HG02973 (cell line): ENCODE data around the gene ETV6.
A peak's percentile ranks its signal among the peaks of the same experiment; 100 is the strongest.
"Not testable (repeated sequence)": the region's sequence is repeated elsewhere in the genome, so short reads cannot be mapped to it uniquely, and the experiment has no call there.

ENCODE experiments used
- ATAC-seq: cut with Tn5 transposase; IDR thresholded peaks from one replicate; pipeline ENCODE4 v1.9.1; 2021; ENCODE audit warnings: moderate library complexity; ENCODE audit not compliant: unreplicated experiment

ETV6 gene

DNA sequence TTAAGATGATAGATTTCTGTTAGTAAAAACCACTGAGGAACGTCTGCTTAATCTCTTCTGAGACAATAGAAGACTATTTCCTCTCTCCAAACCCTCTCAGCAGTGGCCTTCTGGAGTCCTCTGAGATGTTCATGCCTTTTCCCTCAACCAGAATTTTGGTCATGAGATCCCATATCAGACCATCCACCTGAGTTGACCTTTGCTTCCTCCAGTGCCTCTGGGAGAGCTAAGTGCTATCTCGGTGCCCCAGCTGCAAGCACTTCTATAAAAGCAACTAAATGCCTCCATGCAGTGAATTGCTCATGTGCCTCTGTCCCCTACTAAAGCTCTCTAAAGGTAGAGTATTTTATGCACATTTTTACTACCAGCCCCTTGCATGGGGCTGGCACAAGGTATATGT lies 248.4 kb downstream of the ETV6 start:
- ATAC-seq, result no peak

DNA sequence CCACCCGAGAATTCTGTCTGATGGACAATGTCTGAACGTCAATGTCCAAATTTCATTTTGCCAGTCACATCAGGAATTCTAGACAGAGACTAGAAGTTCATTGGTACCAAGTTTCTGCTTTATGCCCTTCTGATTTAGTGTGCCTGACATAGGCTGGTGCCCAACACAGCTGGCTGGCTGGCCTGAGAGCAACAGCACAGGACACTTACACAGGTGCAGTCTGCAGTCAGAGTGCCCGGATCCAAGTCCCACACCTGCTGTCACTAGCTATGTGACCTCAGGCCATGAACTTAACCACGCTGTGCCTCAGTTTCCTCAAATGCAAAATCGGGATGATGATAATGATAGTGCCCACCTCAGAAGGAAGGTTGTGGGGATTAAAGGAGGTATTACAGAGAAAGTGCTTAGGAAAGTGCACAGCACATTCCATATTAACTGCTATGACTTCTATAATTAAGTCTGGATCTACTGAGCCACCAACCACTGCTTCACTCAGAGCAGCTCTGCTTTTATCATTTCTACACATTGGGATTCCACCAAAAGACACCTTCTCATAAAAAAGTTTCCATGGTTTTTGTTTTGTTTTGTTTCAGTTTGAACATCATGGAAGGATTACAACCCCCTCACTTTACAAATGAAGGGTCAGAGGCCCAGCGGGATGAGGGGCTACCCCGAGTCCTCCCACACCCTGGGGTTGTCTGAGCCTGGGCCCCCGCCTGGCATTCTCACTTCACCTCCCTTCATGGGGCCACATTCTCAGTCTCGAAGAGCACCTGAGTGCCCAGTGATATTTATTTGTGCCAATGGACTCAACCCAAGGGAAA lies 252.4 kb downstream of the ETV6 start:
- ATAC-seq, result peak; percentile 49

DNA sequence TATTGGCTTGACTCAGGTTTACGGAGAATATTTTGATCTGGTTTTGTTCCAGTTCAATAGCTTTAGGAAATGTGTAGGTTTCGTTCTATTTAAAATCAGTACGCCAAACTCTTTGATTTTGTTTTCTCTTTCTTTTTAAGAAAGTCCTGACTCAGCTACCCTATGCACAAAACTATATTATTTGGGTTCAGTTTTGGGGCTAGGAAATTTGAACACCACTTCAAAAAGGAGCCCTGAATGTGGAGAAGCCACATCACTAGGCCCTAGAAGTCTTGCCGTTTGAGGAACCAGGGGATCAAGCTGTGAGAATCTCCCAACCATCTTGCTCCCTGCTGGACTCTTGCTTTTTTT lies 253.0 kb downstream of the ETV6 start:
- ATAC-seq, result peak; percentile 34

DNA sequence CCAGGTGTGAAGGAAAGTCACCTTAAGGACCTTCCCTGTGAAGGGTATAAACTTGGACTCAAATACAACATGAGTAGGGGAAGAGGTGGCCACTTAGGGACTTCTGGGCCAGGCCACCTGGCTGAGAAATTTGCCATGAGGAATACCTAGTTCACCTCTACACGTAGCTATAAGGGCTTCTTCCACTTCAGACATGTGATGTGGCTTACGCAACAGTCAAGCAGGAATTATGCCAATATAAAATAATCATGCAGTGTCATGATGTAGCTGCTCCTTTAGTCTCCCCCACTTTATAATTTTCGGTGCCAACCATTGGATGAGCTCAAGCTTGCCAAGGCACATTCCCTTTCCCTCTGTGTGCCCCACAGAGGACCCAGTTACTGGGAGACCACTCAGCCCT lies 254.7 kb downstream of the ETV6 start:
- no peak for ATAC-seq

DNA sequence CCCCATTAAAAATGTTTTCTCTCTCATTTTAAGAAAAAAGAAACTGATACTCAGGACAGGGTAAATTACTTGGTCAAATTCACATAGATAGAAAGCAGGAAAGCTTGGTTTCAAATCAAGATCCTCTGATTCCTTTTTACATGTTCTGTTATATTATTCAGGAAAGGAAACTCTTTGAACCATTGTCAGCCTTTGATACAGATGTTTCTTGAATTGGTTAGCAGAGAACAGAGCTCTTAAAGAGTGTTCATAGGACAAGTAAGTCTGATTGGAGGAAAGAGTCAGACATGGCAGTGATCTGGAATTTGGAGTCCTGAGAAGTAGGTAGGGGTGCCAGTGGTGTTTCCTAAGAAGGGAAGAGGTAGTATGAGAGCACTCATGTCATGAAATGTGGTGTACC lies 256.1 kb downstream of the ETV6 start:
- ATAC-seq, result no peak

DNA sequence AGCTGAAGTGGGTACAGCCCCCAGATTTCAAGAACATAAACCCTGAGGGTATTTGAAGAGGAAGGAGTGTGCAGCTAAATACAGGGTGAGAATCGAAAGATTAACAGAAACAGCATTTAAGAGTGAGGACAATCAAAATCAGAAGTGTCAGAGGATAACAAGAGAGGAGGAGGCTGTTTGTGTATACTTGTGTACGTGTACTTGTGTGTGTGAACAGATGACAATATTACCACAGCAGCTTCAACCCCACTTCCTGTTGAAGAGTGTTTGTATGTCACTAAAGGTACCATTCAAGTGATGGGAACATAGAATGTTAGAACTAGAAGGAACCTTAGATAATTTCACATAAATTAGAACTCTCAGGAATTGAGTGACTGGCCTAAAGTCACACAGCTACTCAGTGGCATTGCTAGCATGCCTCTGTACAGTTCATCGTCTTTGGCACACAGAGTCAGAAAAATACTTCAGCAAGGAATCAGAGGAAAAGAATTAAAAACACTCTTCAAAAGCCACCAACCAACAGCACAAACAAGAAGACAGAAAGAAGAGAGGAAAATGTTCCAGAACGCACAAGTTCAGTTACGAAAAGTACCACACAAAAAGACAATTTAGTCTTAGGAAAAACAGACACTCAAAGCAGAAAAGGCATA lies 256.9 kb downstream of the ETV6 start:
- ATAC-seq, result no peak

DNA sequence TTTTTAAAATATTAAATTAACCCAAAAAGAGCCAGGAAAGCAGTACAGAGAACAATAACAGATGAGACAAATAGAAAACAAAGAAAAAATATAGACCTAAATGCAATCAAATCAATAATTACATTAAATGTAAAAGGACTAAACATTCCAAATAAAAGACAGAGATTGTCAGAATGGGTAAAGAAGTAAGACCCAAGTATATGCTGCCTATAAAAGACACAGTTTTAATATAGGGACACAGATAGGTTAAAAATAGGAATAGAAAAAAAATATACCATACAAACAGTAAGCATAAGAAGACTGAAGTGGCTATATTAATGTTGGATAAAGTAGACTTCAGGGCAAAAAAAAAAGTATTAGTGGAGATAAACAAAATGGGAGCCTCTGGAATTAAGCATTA lies 258.2 kb downstream of the ETV6 start:
- ATAC-seq, result no peak

DNA sequence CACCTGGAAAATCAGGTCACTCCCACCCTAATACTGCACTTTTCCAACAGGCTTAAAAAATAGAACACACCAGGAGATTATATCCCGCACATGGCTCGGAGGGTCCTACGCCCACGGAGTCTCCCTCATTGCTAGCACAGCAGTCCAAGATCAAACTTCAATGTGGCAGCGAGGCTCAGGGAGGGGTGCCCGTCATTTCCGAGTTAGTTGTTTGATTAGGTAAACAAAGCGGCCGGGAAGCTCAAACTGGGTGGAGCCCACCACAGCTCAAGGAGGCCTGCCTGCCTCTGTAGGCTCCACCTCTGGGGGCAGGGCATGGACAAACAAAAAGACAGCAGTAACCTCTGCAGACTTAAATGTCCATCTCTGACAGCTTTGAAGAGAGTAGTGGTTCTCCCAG lies 259.9 kb downstream of the ETV6 start:
- not testable (repeated sequence) for ATAC-seq

DNA sequence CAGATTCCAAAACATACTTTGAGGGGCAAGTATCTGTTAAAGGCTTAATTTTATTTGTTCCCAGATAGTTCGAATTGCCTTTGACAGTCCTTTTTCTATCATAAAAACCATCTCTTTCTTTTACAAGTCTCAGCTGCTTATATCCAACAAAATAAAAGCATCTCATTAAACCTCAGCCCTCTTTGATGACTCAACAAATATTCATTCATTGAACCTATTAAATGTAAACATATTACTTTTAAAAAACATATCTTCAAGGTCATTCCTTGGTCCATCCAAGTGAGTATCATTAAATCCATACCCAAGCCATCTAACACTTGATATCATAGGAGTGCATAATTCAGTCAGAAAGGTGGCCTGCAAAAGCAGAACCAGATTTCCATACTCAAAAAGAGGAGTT lies 266.6 kb downstream of the ETV6 start:
- ATAC-seq, result no peak

DNA sequence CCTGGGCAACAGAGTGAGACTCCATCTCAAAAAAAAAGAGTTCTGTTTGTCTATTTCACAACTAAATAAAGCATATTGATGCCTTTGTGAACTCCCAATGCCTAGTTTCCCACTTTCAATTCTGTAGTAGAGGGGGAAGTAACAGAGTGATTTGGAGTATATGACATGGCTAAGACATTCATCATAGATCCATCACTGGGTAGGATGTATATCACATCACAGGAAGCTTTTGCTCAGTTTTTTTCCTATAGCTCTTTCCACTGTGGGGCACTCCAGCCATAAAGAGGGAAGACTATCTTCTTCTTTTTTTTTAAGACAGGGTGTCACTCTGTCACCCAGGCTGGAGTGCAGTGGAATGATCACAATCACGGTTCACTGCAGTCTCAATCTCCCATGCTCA lies 267.3 kb downstream of the ETV6 start:
- ATAC-seq, result no peak

DNA sequence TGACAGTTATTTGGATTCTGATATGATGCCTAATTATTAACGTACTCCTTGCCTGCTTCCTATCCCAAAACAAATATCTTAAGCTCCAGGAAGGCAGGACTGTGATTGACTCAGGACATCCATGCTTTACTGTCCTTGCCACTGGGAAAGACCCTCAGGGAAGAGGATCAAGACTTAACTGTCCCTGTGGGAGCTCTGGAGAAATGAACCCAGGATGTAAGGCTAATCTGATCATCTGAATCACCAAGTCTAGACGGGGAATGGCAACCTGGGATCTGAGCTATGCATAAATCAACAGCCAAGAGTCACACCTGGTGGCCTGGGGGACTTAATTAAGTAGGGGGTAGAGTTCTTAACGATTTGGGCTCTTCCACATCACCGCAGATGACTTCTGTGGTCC lies 268.0 kb downstream of the ETV6 start:
- ATAC-seq, result no peak

DNA sequence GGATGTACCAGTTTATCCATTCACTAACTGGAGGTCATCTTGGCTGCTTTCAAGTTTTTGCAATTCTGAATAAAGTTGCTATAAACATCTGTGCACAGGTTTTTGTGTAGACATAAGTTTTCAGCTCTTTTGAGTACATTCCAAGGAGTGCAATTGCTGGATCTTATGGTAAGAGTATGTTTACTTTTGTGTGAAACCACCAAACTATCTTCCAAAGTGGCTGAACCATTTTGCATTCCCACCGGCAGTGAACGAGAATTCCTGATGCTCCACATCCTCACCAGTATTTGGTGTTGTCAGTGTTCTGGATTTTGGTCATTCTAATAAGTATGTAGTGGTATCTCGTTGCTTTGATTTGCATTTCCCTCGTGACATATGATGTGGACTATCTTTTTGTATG lies 270.8 kb downstream of the ETV6 start:
- ATAC-seq, result no peak

DNA sequence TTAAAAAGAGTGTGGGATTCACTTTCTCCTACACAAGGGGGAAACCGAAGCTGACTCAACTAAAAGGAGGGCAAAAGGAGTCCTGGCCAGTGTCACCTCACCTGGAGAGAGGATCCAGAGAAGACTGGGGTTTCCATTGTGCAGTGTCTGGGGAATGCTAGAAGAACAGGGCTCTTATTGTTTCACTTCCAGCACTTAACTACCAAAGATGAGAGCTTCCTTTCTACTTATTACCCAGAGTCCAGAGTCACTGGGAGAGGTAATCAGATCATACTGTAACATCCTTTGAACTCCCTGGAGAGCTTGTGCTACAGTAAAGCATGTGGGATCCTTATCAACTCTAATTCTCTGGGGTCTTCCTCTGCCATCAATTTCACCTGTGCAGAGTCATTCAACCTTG lies 272.9 kb downstream of the ETV6 start:
- ATAC-seq, result no peak

DNA sequence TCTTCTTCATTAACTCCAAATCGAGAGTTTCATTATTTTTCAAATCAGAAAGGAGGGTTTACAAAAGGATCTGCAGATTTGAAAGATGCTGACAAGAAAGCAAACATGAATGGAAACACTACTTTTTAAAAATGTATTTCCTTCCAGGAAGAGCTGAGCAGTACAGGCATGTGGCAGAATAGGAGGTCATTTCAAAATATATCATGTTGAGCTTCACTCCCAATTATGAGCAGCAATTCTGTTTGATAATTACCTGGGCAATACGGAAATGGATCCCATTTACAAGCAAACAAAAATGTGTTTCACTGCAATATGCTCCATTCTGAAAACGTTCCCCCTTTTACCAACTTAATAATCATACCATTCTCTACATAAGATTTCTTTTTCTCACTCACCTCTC lies 273.6 kb downstream of the ETV6 start:
- no peak for ATAC-seq

DNA sequence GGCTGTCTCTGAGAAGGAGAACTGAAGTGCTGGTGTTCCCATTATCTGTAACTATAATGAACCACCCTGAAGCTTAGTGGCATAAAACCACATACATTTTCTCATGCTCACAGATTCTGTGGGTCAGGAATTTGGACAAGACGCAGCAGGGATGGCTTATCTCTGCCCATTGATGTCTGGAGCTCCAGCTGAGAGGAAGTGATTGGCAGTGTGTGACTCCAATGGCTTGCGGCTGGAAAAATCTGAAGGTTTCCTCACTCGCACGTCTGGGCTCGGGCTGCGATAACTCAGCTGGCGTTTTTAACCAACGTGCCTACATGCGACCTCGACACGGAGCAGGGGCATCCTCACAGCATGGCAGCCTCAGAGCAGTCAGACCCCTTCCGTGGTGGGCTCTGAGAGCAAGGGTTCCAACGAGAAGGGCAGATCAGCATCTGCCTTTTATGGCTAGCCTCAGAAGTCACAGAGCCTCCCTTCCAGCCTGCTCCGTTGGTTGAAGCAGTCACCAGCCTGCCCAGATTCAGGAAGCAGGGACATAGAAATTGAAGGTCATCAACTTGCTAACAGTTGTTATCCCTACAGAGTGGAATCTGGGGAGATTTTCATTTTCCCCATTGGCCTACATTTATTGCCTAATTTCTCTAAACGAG lies 277.9 kb downstream of the ETV6 start:
- ATAC-seq, result no peak

DNA sequence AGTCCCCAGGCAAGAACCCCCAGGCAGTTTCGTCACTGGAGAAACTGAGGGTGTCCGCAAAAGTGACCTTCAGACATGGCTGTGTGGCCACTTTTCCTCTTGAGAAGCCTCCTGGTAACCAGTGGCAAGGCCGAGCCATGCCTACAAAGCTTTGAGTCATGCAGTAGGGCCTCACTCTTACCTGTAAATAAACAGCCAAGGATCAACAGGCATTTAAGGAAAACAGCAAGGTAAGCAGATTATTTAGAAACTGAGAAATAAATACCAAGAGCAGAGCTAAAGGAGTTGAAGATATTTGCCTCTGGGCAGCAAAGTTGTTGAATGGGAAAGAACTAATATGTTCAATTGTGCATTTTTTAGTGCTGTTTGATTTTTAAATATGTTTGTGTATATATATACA lies 280.2 kb downstream of the ETV6 start:
- ATAC-seq, result no peak

DNA sequence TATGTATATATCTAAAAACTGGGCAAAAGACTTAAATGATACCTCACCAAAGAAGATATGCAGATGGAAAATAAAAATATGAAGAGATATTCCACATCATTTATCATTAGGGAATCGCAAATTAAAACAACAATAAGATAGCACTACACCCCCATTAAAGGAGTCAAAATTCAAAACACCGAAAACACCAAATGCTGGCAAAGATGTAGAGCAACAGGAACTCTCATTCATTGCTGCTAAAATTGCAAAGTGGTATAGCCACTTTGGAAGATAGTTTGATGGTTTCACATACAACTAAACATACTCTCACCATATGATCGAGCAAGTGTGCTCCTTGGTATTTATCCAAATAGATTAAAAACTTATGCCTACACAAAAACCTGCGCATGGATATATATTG lies 289.7 kb downstream of the ETV6 start:
- ATAC-seq, result no peak

DNA sequence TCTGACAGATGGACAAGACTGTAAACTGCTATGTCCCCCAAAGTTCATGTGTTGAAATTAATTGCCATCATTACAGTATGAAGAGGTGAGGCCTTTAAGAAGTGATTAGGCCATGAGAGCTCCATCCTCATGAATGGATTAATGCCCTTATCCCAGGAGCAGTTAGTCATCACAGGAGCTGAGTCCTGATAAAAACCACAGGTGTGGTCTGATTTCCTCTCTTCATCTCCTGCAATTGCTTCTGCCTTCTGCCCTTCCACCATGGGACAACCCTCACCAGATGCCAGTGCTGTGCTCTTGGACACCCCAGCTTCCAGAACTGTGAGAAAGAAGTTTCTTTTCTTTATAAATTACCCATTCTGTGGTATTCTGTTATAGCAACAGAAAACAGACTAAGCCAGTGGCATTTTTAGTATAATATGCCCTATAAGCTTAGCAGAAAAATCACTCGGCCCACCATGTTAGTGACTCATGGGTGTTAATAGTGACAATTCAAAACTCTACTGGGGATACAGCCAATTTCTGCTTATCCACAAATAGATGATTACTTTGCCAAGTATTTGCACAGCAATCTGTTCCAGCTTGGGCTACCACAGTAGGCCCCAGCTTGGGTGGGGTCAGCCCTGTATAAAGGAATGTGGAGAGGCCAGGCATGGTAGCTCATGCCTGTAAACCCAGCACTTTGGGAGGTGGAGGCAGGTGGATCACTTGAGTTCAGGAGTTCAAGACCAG lies 292.3 kb downstream of the ETV6 start:
- ATAC-seq, result no peak

DNA sequence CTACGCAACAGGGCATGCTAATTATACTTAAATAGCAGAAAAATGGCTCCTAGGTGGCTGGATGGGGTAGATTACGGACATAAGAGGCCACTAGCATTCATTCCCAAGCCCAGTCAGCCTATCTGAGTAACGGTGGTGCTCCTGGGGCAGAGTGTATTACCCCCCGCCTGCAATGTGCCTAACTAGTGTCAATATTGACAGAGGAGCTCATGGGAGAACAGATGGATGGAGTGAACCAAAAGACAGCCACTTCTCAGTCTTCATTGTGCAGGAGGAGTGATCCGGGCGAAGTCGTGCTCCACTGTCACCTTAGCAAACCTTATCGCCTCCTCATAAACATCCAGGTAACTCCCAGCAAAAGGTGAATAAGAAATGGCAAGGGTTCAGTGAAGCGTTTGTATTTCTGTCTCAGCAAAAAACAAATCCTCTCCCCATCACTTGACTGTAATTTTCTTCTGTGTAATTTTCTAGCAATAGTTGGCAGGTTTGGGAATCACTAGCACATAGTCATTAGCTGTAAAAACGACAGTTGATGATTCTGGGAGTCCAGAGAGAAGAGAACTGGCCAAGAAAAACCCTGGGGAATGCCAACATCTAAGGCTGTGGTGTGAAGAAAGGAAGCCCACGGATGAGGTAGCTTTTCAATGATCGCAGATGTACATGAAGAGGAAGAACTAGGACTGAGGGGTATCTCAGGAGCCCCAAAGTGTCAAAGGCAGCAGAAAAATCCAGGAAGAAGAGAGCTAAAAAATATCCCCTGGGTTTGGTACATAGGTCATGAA lies 294.6 kb downstream of the ETV6 start:
- no peak for ATAC-seq
